GM12878 (cell line): ENCODE measurements around the gene IRF2BP1. TPM values are rescaled to one million over a fixed set of nuclear protein-coding genes. Genes with fewer than 3 reads are reported as not detected.

ENCODE experiments used
- ATAC-seq: fragments of 200-7000 bp; cut with Tn5 transposase; 3 replicates; pipeline ENCODE4 v1.9.1; 2020; ENCODE audit warnings: mild to moderate bottlenecking, moderate library complexity
- BruUV-seq: library from RNA; stranded (reverse); fragments of 400-500 nt; replicated peaks from 2 replicates; lab custom pipeline; 2021; lab: Mats Ljungman, UMichigan
- CTCF ChIA-PET: fragments of 300-600 bp; sonication (Branson Sonifier 250); formaldehyde crosslinking; extraction: SDS; loops from one replicate; lab custom pipeline; 2021; ENCODE audit warnings: inconsistent platforms; lab: Yijun Ruan, JAX
- POLR2A ChIA-PET: fragments of 350-600 bp; formaldehyde crosslinking; extraction: SDS; loops from one replicate; lab custom pipeline; 2021; ENCODE audit warnings: inconsistent platforms; lab: Charles Lee
- RAD21 ChIA-PET: fragments of 300-600 bp; sonication (Branson Sonifier 250); formaldehyde crosslinking; loops from one replicate; lab custom pipeline; 2023; ENCODE audit warnings: antibody characterized with exemption; ENCODE audit not compliant: unreplicated experiment; lab: Charles Lee
- SMC1A ChIA-PET: fragments of 300-600 bp; sonication (Branson Sonifier 250); formaldehyde crosslinking; loops from one replicate; lab custom pipeline; 2023; ENCODE audit not compliant: unreplicated experiment, uncharacterized antibody; lab: Charles Lee
- DNase-seq: peaks from one replicate; pipeline ENCODE4 v3.0.0-alpha.2; 2011; ENCODE audit warnings: low read depth, low spot score
- FAIRE-seq: peaks from 3 replicates; lab custom pipeline; 2011; peaks lifted over from hg19 to GRCh38; lab: Jason Lieb, UNC
- H2AFZ ChIP-seq: 2 replicates; pipeline ENCODE4 v1.6.0; 2011; ENCODE audit warnings: low read depth, low read length, control low read depth; ENCODE audit not compliant: control insufficient read depth
- H3K27ac ChIP-seq: 2 replicates; pipeline ENCODE4 v1.5.1; 2011; ENCODE audit warnings: control low read depth; ENCODE audit not compliant: control insufficient read depth, insufficient read depth
- H3K27me3 ChIP-seq, 2 experiments: replicated peaks in 1 of 2; 2 replicates each; pipeline versions ENCODE4 v1.6.0 to v1.6.1; 2011; ENCODE audit warnings: low read length in 1 of 2; ENCODE audit not compliant: control insufficient read depth in 2 of 2, insufficient read depth in 2 of 2
- H3K36me3 ChIP-seq, 2 experiments: 2 replicates each; pipeline ENCODE4 v1.5.1; 2011; ENCODE audit warnings: low read length in 1 of 2; ENCODE audit not compliant: control insufficient read depth in 2 of 2, insufficient read depth in 2 of 2
- H3K4me1 ChIP-seq: 2 replicates; pipeline ENCODE4 v1.6.1; 2011; ENCODE audit warnings: mild to moderate bottlenecking, low read length, moderate library complexity, mixed read lengths; ENCODE audit not compliant: control insufficient read depth, insufficient read depth
- H3K4me2 ChIP-seq: 2 replicates; pipeline ENCODE4 v1.6.0; 2011; ENCODE audit warnings: control low read depth; ENCODE audit not compliant: control insufficient read depth, insufficient read depth
- H3K4me3 ChIP-seq: fragments of 200-600 bp; sonication (generic); 2 replicates; pipeline ENCODE4 v1.5.1; 2016
- H3K79me2 ChIP-seq: 2 replicates; pipeline ENCODE4 v1.6.0; 2011; ENCODE audit warnings: low read length; ENCODE audit not compliant: control insufficient read depth, insufficient read depth
- H3K9ac ChIP-seq: 2 replicates; pipeline ENCODE4 v1.8.0; 2011; ENCODE audit warnings: low read length, control low read depth, mixed read lengths; ENCODE audit not compliant: control insufficient read depth, insufficient read depth
- H3K9me3 ChIP-seq: replicated peaks from 3 replicates; pipeline ENCODE4 v1.5.1; 2011; ENCODE audit warnings: mild to moderate bottlenecking, low read length; ENCODE audit not compliant: control insufficient read depth, insufficient read depth
- H4K20me1 ChIP-seq: 2 replicates; pipeline ENCODE4 v1.6.0; 2011; ENCODE audit not compliant: control insufficient read depth, insufficient read depth
- BACH1 ChIP-seq: fragments of 450-650 bp; IDR thresholded peaks from 2 replicates; pipeline ENCODE4 v1.6.1; 2017; ENCODE audit warnings: mild to moderate bottlenecking, borderline replicate concordance
- EGR1 ChIP-seq, 2 experiments: IDR thresholded peaks; 1 replicate in 1 of 2; 2 replicates in 1 of 2; pipeline ENCODE4 v1.6.1; 2011 to 2012; ENCODE audit warnings: low read depth in 2 of 2, low read length in 2 of 2, borderline replicate concordance in 1 of 2, mild to moderate bottlenecking in 1 of 2, moderate library complexity in 1 of 2
- GATAD2B ChIP-seq: fragments of 450-650 bp; conservative IDR thresholded peaks from 2 replicates; pipeline ENCODE4 v1.6.1; 2017; ENCODE audit warnings: low read depth, mild to moderate bottlenecking, moderate library complexity
- IRF3 ChIP-seq: fragments of 450-650 bp; IDR thresholded peaks from 2 replicates; pipeline ENCODE4 v1.6.1; 2014; ENCODE audit warnings: mild to moderate bottlenecking
- JUNB ChIP-seq: IDR thresholded peaks from 2 replicates; pipeline ENCODE4 v1.6.1; 2016; ENCODE audit warnings: antibody characterized with exemption, mild to moderate bottlenecking
- MTA3 ChIP-seq: IDR thresholded peaks from 2 replicates; pipeline ENCODE4 v1.6.1; 2012; ENCODE audit warnings: low read length, inconsistent platforms, borderline replicate concordance
- MYB ChIP-seq: fragments of 150-350 bp; IDR thresholded peaks from 2 replicates; pipeline ENCODE4 v1.6.1; 2014; ENCODE audit warnings: mild to moderate bottlenecking, low read depth, low read length, borderline replicate concordance
- POLR2A ChIP-seq: IDR thresholded peaks from 2 replicates; pipeline ENCODE4 v1.6.1; 2011; ENCODE audit warnings: low read depth, mild to moderate bottlenecking, low read length
- ZZZ3 ChIP-seq: IDR thresholded peaks from 2 replicates; pipeline ENCODE4 v1.6.1; 2011; ENCODE audit warnings: low read depth; ENCODE audit not compliant: control insufficient read depth, insufficient read length
- WGBS: methylation state at CpG from one replicate; pipeline ENCODE4 v1.1.6; 2016; ENCODE audit warnings: low lambda C conversion rate; ENCODE audit not compliant: insufficient replicate concordance, insufficient coverage; ENCODE audit errors: missing lambda C conversion rate; 5-methylcytosine and 5-hydroxymethylcytosine counted together
- in situ Hi-C: fragments of 300-500 bp; cut with MboI; formaldehyde crosslinking; loops from 9 replicates; pipeline ENCODE4 v1.14.3; 2018; ENCODE audit warnings: mixed read lengths
- intact Hi-C: fragments of 100-400 bp; cut with micrococcal nuclease; formaldehyde crosslinking; loops from one replicate; pipeline ENCODE4 v1.14.2; 2022; ENCODE audit not compliant: unreplicated experiment
- polyA plus RNA-seq, 11 experiments: library from polyadenylated mRNA; depleted of rRNA in 4 of 11; unstranded in 6 of 11; stranded (reverse) in 5 of 11; fragments of >200 nt; fragmentation: Nextera tagmentation in 4 of 11; fragmentation: Illumina TruSeq in 1 of 11; extraction: Ambion mirVana in 4 of 11; extraction: Trizol in 1 of 11; gene quantifications; 1 replicate in 1 of 11; 2 replicates in 10 of 11; pipeline versions ENCODE4 v1.2.1 to v1.2.3, GENCODE V29; 2011 to 2016; ENCODE audit warnings: inconsistent platforms in 2 of 11, missing spikeins in 2 of 11, low read depth in 1 of 11
- total RNA-seq, 4 experiments: library from RNA; depleted of rRNA in 3 of 4; stranded (reverse); fragments of >200 nt in 3 of 4; fragmentation: Illumina TruSeq in 1 of 4; extraction: Trizol in 1 of 4; gene quantifications; 2 replicates each; pipeline versions ENCODE4 v1.2.1 to v1.2.3, GENCODE V29; 2013 to 2021
- TF ChIP-seq, protein P1 (sequence below): fragments of 450-650 bp; IDR thresholded peaks from 2 replicates; pipeline ENCODE4 v1.6.1; 2017; ENCODE audit warnings: antibody characterized with exemption, mild to moderate bottlenecking, moderate library complexity
- TF ChIP-seq, protein P2 (sequence below): IDR thresholded peaks from 2 replicates; pipeline ENCODE4 v1.6.1; 2012; ENCODE audit warnings: low read depth, low read length, improper control_type of control experiment
- TF ChIP-seq, protein P3 (sequence below): fragments of 450-650 bp; IDR thresholded peaks from 2 replicates; pipeline ENCODE4 v1.6.1; 2017; ENCODE audit warnings: mild to moderate bottlenecking, low read depth, inconsistent platforms; ENCODE audit not compliant: poor library complexity, severe bottlenecking
- TF ChIP-seq, protein P4 (sequence below): fragments of 450-650 bp; IDR thresholded peaks from 2 replicates; pipeline ENCODE4 v1.6.1; 2016; ENCODE audit warnings: mild to moderate bottlenecking

Gene IRF2BP1
- total and polyA plus RNA-seq, 10 of the 15 experiments (the other 5 are each of a cell fraction or from before 2014, with no cell fraction given), result 0.31 to 24.4 (median 4.4) TPM

GRCh38 chr19:45883881-45884681 lies 1.9 kb downstream of the IRF2BP1 start:
- WGBS, result 87% methylated on average over 43 of the region's 57 CpGs
- H3K36me3 ChIP-seq, result peaks cover 0 to 1% of the 10 kb centered on the region in 2 experiments; a peak in 1 of 4 replicates
- H3K4me2 ChIP-seq, result peak overlapping the region; percentile 98
- no TSS peak for BruUV-seq
- FAIRE-seq (no peak), ATAC-seq (no peak), DNase-seq (no peak)
- in situ Hi-C loops (no loop called here), intact Hi-C loops (loop anchor here (1.0 kb wide), 1 partner anchor 67 kb away; no protein-coding TSS in a partner anchor)
- H3K27me3 ChIP-seq, result no peaks in the 10 kb centered on the region
- H3K9ac ChIP-seq, result no peak overlapping the region
- POLR2A ChIA-PET, result interaction anchor here (0.6 to 9.0 kb wide), 2 partner anchors 19 to 20 kb away, joined by 3 to 178 read pairs; partner anchors contain the start of genes FOXA3 and SYMPK
- RAD21 ChIA-PET, result interaction anchor here (7.6 kb wide), 1 partner anchor 19 kb away, joined by 159 read pairs; the partner anchor contains the start of genes FOXA3 and SYMPK
- no peak overlapping the region for H3K27ac ChIP-seq
- no peaks in the 10 kb centered on the region for H3K9me3 ChIP-seq
- CTCF ChIA-PET, result interaction anchor here (1.2 to 9.1 kb wide), 5 partner anchors 19 to 144 kb away, joined by 3 to 194 read pairs (median 6); partner anchors contain the start of genes FOXA3 and SYMPK
- no peak overlapping the region for H2AFZ ChIP-seq
- H3K4me1 ChIP-seq, result peaks cover 26% of the 10 kb centered on the region
- H3K4me3 ChIP-seq, result 0 out of 2 replicates have a peak overlapping the region, but pooled peaks have one; percentile 49
- SMC1A ChIA-PET, result interaction anchor here (0.8 to 6.0 kb wide), 3 partner anchors 17 to 67 kb away, joined by 3 to 98 read pairs (median 9); partner anchors contain the start of genes FOXA3 and SYMPK
- no peaks in the 10 kb centered on the region for H4K20me1 ChIP-seq
- peaks cover 10% of the 10 kb centered on the region for H3K79me2 ChIP-seq
- TF ChIP-seq EGR1 (IDR thresholded peaks at IDR 0.05; ENCODE audit: borderline replicate concordance in 1 of 2, low read depth in 2 of 2, low read length in 2 of 2) (no peak), MYB (no peak), JUNB (no peak), BACH1 (no peak), ZZZ3 (no peak), GATAD2B (no peak; the same call in 1 of the 2 replicates), POLR2A (peak; percentile 16; the same call in 1 of the 2 replicates), MTA3 (no peak), IRF3 (no peak)
- TF ChIP-seq, protein P1, sequence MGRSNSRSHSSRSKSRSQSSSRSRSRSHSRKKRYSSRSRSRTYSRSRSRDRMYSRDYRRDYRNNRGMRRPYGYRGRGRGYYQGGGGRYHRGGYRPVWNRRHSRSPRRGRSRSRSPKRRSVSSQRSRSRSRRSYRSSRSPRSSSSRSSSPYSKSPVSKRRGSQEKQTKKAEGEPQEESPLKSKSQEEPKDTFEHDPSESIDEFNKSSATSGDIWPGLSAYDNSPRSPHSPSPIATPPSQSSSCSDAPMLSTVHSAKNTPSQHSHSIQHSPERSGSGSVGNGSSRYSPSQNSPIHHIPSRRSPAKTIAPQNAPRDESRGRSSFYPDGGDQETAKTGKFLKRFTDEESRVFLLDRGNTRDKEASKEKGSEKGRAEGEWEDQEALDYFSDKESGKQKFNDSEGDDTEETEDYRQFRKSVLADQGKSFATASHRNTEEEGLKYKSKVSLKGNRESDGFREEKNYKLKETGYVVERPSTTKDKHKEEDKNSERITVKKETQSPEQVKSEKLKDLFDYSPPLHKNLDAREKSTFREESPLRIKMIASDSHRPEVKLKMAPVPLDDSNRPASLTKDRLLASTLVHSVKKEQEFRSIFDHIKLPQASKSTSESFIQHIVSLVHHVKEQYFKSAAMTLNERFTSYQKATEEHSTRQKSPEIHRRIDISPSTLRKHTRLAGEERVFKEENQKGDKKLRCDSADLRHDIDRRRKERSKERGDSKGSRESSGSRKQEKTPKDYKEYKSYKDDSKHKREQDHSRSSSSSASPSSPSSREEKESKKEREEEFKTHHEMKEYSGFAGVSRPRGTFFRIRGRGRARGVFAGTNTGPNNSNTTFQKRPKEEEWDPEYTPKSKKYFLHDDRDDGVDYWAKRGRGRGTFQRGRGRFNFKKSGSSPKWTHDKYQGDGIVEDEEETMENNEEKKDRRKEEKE, result no peak
- TF ChIP-seq, protein P2, sequence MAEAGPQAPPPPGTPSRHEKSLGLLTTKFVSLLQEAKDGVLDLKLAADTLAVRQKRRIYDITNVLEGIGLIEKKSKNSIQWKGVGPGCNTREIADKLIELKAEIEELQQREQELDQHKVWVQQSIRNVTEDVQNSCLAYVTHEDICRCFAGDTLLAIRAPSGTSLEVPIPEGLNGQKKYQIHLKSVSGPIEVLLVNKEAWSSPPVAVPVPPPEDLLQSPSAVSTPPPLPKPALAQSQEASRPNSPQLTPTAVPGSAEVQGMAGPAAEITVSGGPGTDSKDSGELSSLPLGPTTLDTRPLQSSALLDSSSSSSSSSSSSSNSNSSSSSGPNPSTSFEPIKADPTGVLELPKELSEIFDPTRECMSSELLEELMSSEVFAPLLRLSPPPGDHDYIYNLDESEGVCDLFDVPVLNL, result no peak
- TF ChIP-seq, protein P3, sequence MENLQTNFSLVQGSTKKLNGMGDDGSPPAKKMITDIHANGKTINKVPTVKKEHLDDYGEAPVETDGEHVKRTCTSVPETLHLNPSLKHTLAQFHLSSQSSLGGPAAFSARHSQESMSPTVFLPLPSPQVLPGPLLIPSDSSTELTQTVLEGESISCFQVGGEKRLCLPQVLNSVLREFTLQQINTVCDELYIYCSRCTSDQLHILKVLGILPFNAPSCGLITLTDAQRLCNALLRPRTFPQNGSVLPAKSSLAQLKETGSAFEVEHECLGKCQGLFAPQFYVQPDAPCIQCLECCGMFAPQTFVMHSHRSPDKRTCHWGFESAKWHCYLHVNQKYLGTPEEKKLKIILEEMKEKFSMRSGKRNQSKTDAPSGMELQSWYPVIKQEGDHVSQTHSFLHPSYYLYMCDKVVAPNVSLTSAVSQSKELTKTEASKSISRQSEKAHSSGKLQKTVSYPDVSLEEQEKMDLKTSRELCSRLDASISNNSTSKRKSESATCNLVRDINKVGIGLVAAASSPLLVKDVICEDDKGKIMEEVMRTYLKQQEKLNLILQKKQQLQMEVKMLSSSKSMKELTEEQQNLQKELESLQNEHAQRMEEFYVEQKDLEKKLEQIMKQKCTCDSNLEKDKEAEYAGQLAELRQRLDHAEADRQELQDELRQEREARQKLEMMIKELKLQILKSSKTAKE, result no peak
- TF ChIP-seq, protein P4, sequence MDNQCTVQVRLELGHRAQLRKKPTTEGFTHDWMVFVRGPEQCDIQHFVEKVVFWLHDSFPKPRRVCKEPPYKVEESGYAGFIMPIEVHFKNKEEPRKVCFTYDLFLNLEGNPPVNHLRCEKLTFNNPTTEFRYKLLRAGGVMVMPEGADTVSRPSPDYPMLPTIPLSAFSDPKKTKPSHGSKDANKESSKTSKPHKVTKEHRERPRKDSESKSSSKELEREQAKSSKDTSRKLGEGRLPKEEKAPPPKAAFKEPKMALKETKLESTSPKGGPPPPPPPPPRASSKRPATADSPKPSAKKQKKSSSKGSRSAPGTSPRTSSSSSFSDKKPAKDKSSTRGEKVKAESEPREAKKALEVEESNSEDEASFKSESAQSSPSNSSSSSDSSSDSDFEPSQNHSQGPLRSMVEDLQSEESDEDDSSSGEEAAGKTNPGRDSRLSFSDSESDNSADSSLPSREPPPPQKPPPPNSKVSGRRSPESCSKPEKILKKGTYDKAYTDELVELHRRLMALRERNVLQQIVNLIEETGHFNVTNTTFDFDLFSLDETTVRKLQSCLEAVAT, result peak; percentile 38; the same call in 1 of the 2 replicates
